HG02610 (cell line): ENCODE data around the gene STXBP6.
"Not testable (repeated sequence)": the region's sequence is repeated elsewhere in the genome, so short reads cannot be mapped to it uniquely, and the experiment has no call there.

Experiments
- ATAC-seq: cut with Tn5 transposase; IDR thresholded peaks from one replicate; pipeline ENCODE4 v1.9.1; 2021; ENCODE audit warnings: mild to moderate bottlenecking, moderate library complexity; ENCODE audit not compliant: unreplicated experiment

Gene STXBP6

DNA sequence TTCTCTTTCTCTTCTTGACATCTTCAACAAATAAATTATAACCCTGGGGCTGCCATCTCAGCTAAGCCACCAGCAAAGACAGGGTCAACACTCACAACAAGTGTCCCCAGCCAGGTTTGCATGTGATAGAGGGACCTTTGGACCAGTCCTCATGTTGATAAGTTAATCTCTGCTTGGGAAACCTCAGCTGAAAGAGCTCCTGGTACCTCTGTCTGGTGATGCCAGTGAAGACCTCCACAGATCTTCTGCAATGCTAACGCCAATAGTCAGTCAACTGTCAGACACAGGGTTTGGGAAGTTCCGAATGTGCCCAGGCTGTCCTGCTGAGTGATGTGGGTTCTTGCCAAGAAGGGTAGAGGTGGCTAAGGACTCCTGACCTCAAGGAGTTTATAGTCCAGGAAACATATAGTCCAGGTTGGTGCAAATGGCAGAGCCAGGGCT is 236.1 kb downstream of the STXBP6 start:
- no peak for ATAC-seq

DNA sequence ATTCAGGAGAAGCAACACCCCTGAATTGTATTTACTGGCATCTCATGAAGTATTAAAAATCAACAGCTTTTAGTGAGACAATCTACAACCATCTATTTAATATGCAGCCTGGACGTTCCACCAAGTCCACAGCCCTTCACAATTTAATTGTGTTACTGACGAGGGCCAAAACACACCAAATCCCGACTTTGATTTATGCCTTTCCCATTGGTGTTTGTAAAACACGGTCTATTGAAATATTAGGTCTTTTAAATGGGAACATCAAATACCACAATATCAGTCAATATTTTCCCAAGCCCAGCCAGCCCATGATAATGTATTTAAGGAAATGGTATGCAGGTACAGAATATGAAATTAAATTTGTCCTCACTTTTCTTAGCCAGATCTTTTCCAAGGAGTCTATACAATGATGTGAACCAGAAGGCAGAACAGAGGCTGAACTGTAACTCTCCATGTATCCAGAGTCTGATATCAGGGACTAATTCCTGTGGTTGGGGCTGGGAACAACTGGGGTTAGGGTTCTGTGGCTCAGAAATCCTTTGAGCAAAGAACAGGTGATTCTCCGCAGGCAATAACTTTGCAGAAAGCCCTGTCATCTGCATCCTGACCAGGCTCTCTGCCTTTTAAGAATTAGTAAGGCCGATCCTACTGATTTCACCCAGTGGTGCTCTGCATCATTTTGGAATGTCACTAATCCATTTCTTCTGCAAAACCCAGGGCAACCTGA is 236.7 kb downstream of the STXBP6 start:
- no peak for ATAC-seq

DNA sequence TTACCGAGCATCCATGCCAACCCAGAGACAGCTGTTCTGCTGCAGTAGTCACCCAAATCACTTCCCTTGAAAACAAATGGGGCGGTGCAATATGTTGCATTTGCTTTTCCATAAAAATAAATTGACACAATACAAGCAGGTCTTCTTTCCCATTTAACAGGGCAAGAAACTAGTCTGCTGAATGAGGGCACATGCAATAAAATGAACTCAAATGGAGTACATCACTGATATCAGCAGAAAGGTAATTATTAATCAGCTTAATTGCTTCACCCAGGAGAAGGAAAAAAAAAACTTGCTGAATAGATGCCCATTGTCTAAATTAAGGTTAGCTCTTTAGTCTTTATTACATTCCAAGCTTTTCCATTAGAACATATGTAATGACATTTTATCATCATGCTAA is 240.8 kb downstream of the STXBP6 start:
- ATAC-seq, result no peak

DNA sequence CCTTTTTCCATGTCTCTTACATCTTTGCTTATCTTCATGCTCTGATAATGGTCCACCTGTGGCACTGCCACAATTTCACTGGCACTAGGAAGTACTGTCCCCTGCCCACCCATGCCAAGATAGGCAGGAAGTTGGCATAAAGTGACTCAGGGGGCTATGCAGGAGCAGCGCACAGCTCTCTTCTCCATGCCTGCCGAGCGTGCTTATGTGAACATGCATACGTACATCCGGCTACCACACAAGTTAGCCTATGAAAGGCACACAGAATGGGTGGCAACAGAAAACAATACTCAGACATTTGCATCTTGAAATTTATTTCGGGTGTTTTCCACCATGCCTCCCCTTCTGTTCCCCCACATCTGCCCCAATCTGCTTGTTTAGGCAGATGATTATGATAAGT is 241.5 kb downstream of the STXBP6 start:
- no peak for ATAC-seq

DNA sequence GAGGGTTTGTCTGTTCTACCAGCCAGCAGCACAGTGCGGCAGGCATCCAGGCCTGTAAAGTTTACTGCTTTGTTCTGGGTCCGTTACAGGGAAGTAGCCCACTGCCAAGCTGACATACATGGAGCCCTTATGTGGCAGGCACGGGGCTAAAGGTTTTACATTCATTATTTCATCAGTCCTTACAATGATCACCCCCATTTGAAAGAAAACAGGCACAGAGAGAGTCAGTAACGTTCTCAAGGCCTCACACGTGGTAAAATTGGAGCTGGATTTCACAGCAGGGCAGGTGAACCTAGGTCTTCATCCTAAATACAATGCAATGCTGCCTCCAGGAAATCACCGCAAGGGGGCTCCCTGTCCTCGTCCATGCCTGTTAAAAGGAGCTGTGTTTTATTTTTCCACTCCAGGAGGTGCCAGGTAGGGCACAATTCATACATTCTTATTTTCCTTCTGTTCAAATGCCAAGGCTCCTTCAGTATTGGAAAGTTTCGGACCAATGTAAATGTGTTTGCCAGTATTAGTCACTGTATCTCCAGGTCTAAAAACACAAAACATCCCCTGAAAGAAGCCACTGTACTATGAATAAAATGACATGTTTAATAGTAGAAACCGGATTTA is 243.8 kb downstream of the STXBP6 start:
- peak; percentile 53 for ATAC-seq

DNA sequence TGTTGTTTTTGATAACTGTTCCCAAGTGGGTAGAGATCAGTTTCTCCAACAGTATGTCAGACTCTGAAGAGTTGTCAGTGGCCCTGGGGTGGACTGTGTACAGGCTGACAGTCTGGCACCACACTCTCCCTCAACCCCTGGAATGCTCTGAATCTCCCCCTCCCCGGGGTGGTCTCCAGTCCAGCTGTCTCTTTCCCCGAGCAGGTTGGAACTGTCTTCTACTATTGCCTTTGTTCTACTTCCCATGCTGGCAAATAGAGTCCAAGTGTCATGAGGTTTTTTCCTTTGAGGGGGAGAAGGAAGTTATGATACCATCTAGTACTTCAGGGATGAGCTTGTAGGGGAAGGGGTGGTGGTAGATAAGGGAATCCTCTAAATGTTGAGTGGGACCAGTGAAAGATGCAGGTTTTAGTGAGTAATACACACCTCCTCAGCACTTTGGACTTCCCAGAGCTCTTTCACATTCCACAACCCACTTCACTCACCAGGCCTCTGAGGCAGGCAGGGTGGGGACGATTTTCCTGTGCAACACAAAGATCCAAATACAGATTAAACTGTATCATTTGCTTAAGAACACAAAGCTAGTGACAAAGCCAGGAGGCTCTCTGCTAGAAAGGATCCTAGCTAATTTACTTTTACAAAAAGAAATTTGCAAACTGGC is 245.3 kb downstream of the STXBP6 start:
- no peak for ATAC-seq

DNA sequence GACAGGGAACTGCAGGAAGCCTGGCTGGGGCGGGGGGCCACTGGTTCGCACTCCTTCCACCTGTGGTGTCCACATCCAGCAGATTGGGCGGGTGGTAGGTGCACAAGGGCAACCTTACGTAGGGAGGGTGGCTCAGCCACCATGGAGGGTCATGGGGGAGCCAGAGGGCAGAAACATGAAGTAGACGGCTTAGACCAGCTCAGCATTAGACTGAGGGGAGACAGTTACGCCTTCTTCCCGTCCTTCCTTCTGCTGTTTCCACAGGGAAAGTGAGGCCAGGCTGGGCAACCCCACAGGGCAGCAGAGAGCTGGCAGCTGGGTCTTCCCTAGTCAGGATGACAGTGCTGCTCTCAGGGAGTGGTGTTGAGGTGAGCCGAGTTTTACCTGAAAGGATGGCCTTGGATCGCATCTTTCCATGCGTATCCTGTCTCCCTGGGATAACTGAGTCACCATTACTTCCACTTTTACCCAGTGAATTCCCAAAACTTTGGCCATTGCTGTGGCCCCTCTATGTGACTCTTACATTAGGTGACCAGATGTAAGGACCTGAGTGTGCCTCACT is 245.9 kb downstream of the STXBP6 start:
- no peak for ATAC-seq

DNA sequence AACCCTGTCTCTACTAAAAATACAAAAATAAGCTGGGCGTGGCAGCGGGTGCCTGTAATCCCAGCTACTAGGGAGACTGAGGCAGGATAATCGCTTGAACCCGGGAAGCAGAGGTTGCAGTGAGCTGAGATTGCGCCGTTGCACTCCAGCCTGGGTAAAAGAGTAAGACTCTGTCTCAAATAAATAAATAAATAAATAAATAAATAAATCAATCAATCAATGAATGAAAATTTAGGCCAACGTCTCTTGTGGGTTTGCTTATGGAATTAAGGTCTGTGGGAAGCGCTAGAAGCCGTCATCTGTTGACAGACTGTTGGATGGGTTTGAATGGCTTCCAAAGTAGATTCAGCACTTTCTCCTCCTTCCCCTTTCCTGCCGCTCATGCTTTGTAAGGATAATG is 246.5 kb downstream of the STXBP6 start:
- ATAC-seq, result not testable (repeated sequence)

DNA sequence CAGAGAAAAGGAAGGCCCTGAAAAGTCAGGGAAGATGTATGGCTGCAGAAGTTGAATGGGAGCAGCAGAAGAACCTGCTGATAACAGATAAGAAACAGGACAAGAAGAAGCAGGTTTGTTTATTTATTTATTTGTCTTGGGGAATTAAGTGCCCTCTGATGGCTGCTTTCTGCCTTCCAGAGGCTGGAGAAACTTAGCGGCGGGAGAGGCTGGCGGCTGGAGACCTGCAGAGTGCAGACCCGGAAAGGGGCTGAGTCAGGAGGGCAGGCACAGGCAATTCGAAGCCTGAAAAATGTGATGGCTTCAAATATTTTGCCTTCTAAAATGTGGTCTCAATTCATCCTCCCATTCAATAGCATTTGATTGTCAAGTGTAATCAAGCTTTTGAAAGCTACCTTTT is 247.7 kb downstream of the STXBP6 start:
- no peak for ATAC-seq

DNA sequence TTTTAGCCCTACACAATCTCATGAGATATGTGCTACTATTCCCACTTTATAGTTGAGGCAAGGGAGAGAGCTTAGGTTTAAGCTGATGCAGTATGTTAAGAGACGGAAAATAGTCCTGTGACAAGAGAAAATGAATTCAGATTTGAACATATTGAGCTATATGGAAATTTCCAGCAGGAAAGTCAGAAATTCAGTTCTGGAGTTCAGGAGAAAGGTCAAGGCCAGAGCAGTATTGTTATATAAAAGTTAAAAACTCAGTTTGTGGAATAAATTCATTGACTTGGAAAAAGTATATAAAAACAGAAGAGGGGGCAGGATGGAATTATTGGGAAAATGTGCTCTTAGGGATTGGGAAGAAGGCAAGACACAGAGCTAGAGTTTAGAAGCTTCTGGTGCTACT is 248.9 kb downstream of the STXBP6 start:
- no peak for ATAC-seq

DNA sequence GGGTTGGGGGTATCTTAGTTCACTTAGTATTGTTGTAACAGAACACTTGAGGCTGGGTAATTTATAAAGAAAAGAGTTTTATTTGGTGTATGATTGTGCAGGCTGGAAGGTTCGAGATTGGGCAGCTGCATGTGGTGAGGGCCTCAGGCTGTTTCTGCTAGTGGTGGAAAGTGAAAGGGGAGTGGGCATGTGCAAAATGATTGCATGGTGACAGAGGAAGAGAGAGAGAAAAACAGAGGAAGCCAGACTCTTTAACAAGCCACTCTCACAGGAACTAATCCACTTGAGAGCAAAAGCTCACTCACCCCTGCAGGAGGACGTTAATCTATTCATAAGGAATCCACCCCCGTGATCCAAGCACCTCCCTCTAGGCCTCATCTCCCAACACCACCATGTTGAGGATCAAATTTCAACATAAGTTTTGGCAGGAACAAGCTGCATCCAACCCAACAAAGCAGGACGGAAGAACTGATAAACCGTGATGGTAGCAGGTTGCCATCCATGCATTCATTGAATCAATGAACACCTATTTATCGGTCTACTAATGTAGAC is 251.0 kb downstream of the STXBP6 start:
- no peak for ATAC-seq

DNA sequence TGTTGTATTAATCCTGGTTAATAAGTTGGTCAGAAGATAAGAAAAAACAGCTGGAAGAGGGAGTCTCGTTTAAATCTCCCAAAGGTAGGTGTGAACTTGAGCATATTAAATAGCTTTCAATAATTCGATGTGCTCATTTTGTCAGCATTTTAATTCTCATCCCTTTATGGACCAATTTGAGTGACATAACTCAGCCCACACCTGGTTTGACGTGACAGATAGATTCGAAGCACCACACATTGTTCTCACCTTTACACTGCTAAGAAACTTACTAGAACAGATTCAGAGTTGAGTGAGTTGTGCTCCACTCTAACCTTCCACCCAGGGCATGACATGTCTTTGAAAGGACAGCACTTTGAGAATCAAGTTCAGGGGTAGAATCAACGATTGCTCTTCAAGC is 254.5 kb downstream of the STXBP6 start:
- ATAC-seq, result no peak

DNA sequence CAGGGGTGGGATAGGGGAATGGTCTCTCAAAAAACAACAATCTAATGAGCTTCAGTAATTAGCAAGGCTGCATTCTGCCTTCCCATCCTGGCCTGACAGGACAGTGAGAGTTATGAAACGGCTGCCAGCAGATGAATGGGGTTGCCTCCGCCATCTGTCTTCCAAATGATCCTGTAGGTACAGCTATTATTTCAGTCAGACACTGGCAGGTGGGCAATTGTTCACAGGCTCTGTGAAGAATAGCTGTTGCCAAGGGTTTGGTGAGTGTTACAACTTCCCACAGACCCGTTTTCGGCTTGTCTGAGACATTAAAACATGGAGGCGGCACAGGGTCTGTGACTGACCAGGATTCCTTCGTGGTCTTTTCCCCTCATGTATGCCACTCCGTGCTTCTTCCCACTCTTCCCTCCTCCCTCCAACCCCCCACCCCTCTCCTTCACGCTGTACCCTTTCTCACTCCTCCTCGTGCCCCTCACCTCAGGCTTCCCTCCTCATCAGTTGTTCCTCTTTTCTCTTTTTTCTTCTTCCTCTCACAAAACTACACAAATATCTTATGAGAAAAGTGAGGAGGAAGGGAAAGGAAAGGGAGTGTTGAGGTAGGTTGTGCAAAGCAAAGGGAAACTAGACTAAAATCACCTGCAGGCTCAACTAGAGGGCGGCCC is 255.2 kb downstream of the STXBP6 start:
- no peak for ATAC-seq

DNA sequence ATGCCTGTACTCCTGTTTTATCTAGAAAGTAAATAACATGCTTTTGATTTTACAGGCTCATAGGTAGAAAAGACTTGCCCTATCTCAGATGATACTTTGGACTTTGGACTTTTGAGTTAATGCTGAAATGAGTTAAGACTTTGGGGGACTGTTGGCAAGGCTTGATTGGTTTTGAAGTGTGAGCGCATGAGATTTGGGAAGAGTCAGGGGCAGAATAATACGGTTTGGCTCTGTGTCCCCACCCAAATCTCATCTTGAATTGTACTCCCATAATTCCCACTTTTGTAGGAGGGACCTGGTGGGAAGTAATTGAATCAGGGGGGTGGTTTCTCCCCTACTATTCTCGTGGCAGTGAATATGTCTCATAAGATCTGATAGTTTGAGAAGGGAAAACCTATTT is 259.8 kb downstream of the STXBP6 start:
- no peak for ATAC-seq

DNA sequence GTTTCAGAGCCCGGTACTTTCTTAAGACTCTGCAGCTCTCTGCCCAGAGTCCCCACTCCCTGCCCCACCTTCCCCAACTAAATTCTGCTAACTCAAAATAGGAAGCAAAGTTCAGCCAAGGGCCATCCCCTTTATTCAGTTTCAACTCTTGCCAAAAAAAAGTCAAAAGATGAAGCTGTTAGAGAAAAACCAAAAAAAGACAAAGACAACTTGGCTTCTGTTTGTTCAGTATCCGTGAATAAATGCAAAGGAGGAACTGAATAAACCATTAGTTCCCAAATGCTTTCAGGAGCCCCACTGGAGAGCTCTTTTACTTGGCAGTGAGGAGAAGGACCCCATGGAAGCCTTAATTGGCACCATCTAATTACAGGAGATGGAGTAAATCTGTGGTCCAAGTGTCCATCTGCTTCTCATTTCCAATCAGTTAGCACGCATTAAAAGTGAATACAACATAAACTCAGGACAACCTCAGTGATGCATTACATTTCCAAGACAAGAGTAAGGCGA is 260.5 kb downstream of the STXBP6 start:
- ATAC-seq, result no peak

DNA sequence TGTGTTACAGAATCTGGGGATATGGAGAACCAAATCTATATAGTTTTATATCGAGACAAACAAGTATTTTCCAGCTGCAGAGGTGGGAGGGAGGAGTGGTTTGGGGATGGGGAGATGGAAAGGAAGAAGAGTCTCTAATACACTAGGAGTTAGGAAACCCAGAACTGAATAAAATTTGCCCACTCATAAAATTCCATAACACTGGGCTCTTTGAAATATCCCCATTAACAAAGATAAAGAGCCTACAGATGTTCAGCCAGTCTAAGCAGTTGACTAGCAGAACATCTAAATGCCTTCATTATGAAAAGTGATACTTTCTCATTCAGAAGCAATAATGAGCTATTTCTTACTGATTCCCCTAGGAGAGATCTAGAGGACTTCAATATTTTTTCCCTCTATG is 264.2 kb downstream of the STXBP6 start:
- ATAC-seq, result no peak

DNA sequence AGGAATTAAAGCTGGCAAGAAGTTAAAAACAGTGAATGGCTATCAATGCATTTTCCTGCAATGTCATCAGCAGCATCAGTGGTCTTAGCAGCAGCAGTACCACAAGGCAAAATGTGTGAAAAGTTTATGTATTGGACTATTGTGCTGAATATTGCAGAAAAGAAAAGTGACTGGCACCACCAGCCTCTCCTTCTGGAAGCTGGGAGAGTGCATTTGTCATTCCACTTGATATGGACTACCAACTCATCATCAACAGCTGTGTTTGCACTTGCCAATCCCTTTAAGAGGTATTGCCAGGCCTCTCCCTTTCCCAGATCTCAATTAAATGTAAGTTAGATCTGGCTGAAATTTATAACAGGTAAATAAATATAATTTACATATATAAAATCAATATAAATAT is 265.0 kb downstream of the STXBP6 start:
- no peak for ATAC-seq

DNA sequence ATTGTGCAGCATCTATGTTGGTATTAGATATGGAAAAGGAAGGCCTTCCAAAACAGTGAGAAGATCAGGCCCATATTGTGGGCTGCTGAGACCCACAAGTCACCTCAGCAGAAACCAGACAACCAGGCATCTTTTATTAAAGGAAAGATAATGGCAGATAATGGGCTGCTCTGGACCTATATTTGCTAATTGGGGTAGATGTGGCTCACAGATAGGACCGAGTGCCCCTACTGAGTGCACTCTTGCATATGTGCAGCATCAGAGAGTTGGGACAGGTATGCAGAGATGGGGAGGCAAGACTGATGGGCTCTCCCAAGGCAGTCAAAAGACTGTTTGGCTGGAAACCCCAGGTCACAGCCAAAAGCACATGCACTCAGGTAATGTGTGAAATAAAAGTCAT is 266.2 kb downstream of the STXBP6 start:
- no peak for ATAC-seq

DNA sequence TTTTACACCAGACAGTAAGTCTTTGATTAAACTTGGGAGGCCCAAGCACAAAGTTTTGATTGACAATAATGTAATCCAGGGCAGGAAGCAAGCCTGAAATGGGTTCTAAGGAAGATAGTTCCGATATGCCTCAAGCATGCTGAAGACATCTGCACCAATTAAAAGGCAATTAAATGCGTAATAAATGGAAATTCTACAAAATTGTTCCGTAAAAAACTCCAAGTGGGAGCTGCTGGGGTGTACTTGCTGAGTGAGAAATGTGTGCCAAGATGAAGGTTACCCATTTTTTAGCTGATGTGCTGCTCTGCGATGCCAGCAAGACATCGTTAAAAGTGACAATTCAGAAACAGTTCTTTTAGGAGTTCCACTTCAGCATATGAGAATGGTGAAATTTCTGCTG is 269.7 kb downstream of the STXBP6 start:
- ATAC-seq, result no peak

DNA sequence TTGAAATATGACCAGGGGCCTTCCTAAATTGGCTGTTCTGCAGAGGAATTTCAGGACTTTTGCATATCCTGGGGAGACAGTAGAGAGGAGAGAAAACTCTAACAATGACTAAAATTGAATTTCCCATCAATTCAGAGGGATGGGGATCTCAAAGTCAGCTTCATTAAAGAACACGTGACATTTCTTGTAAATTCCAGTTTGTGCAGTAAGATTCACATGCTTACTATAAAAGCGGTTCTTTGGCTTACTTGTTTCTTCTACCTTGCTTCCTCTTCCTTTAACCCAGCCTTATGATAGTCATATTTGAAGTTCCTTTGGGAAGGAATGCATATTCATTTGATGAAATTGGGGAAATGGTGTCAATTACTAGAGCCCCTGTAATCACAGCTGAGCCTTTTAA is 272.3 kb downstream of the STXBP6 start:
- no peak for ATAC-seq

DNA sequence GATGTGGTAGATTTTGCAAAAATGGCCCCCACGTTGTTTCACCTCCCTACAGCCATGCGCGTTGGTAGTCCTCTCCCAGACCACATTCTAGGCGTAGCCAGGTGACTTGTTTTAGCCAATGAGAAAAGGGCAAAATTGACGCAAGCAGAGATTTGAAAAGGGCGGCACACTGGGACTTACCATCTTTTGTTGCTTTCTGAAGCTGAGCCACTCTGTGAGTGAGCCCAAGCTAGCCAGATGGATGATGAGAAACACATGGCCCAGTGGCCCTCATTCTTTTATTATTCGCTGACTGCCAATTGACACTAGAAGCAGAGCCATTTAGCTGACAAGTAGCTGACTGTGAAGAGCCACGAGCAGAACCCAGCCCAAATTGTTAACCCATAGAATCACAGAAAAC is 274.0 kb downstream of the STXBP6 start:
- no peak for ATAC-seq
